SH-SY5Y (cell line): Measurements from ENCODE around the gene VSTM4.

Experiments
- GATA2 ChIP-seq: IDR thresholded peaks from 2 replicates; pipeline ENCODE4 v1.6.1; 2011; ENCODE audit warnings: mild to moderate bottlenecking, low read depth, low read length
- GATA3 ChIP-seq: IDR thresholded peaks from 2 replicates; pipeline ENCODE4 v1.6.1; 2011; ENCODE audit warnings: low read depth, mild to moderate bottlenecking, low read length, moderate library complexity

DNA sequence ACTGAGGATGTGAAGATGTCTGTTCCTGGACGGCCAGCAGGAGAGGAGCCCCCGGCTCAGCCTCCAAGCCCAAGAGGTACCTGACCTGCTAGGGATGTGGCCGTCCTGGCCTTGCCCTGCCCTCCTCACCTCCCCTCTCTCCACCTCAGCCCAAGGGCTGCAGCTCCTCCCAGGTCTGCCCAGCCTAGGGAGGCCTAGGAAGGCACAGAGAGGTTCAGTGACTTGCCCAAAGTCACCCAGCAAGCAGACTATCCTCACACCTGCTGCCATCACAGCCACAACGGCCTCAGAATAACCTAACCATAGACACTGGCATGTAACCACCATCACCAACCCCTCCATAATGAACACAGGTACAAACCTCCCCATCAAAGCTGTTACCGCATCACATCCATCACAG lies 137.0 kb downstream of the VSTM4 start:
- TF ChIP-seq GATA2 (no peak), GATA3 (no peak)
